GM11168 (cell line): ENCODE measurements around the gene UTP25.
"Not testable (repeated sequence)": the region's sequence is repeated elsewhere in the genome, so short reads cannot be mapped to it uniquely, and the experiment has no call there.

Experiments
- in situ Hi-C: fragments of 300-500 bp; cut with MboI; formaldehyde crosslinking; loops from one replicate; pipeline ENCODE4 v1.12.0; 2022; ENCODE audit warnings: low sequenced_read_pairs; ENCODE audit not compliant: unreplicated experiment

The UTP25 gene, protein sequence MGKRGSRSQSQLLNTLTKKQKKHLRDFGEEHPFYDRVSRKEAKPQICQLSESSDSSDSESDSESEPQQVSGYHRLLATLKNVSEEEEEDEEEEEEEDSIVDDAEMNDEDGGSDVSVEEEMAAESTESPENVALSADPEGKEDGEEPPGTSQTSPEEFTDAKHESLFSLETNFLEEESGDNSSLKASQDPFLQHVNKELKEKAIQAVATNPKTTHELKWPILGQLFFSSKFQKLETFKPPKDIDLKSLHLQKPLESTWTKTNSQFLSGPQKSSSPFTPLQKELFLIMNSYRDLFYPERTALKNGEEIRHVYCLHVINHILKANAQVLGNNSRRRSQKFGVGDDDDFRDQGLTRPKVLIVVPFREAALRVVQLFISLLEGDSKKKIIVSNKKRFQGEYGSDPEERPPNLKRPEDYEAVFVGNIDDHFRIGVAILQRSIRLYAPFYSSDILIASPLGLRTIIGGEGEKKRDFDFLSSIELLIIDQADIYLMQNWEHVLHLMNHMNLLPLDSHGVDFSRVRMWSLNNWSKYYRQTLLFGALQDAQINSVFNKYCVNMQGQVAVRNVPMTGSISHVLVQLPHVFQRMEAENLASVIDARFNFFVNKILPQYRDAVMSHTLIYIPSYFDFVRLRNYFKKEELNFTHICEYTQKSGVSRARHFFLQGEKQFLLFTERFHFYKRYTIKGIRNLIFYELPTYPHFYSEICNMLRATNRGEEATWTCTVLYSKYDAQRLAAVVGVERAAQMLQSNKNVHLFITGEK

GRCh38 chr1:209827384-209828262 is at the start of gene UTP25:
Gene UTP25, plus strand, starts transcription at chr1:209827972. Its CDS starts 92 bp downstream, at chr1:209828064.
- in situ Hi-C loops = no loop called here

DNA sequence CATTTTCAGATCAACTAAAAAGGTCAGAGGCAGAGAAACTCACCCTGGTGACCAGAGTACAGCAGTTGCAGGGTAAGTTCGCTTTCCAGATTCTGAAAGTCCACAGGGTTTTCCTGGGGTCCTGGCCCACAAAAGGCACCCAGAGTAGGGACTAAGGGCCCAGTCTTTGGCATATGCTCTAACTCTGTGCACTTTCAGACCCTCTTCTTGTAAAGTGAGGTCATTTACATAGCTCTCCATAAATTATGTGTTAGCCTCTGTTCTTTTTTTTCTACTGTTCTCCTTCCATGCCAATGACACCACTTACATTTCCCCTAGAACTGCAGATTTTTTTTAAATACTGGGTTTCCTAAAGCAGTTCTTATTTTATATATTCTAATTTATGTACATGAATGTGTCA is 49.7 kb upstream of the UTP25 start:
- in situ Hi-C loops = no loop called here

DNA sequence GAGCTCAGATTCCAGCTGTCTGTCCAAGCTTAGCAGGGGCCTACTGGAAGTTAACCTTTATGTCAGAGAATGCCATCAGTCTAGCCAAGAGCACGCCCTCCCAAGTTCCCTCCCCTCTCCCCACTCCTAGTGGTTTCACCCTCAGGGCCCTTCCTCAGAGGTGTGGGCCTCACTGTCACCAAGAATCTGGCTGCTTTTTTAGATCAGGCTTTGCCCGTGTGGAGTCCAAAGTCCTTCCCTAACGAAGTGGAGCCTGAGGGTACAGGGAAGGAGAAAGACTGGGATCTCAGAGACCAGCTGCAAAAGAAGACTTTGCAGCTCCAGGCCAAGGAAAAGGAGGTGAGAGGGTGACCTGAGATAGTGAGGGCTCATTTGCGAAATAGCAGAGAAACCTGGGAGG is 47.5 kb upstream of the UTP25 start:
- in situ Hi-C loops = no loop called here

- in situ Hi-C loops = no loop called here
Measured at GRCh38 chr1:209783386-209783785, 44.4 kb upstream of the UTP25 start.

DNA sequence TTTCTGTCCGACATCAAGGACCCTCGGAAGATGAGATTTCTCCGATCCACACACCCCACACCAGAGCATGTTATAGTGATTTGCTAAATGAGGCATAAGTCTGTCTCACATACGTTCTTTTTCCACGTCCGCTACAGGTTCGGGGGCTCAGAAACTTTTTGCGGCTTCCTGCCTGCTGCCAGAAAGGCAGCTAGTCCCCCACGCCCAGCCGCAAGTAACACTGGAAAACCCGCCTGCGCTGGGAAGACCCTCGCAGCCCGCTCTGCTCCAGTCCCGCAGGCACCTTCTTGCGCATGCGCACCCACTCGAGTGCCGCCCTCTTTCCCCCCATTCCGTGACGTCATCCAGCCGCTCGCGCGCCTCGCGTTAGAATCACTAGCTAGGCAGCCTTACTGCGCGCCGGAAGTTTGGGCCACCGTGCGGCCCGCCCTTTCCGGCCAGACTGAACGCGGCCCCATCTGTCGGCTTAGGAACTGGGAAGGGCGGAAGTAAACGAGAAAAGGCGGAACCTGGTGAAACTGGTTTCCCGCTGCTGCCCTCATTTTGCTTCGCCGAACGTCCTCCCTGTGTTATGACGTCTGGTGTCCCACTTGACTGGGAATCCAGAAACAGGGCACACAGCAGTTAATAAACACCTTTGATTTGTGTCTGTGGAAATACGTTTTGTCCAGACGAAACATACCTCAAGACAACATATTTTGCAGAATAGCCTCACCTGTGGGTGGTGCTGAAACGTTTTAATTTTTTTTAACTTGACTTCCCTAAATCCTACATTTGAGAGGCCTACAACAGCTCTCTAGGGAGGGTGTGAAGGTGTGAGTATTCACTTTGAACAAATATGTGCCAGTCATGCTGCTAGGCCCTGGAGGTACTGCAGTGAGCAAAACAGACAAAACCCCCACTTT is 43.3 kb upstream of the UTP25 start, which contains the start of gene C1orf74:
TSS of gene C1orf74 (minus strand) at position 295 of the 905 bp plus-strand sequence. CDS start 925 bp downstream, outside the sequence.
- in situ Hi-C loops = no loop called here

- in situ Hi-C loops = no loop called here
Measured at GRCh38 chr1:209785592-209785991, 42.2 kb upstream of the UTP25 start.

- in situ Hi-C loops = no loop called here
Measured at GRCh38 chr1:209786146-209786545, 41.6 kb upstream of the UTP25 start.

DNA sequence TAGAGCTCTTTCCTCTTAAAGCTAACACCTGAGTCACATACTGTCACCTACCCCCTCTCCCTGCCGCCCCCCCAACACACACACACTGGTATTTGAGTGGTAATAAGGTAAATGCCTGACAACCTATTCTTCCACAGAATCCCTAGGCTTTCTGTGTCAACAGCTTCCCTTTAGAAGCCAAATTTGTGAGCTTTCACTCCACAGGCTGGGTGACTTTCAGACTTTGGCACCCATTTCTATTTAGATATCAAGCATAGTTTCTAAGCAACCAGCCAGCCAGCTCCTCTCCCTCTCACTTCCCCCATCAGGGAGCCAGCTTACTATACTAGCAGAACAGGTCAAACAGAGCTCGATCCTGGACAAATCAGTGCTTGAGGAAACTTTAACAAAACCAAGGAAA is 40.2 kb upstream of the UTP25 start:
- in situ Hi-C loops = no loop called here

DNA sequence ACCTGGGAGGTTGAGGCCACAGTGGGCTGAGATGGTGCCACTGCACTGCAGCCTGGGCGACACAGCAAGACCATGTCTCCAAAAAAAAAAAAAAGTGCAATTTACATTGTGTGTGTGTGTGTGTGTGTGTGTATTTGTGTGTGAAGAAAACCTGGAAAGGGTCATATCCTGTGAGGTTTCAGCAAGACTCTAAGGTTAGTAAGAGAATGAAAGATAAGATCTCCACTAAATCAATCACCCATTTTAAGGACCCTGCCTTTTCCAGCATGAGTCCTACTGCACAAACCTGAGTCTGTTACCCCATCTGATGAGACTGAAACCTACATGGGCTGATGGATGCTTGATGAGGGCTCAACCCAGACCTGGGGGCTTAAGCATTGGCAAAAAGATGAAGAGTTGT is 38.5 kb upstream of the UTP25 start:
- in situ Hi-C loops = no loop called here

DNA sequence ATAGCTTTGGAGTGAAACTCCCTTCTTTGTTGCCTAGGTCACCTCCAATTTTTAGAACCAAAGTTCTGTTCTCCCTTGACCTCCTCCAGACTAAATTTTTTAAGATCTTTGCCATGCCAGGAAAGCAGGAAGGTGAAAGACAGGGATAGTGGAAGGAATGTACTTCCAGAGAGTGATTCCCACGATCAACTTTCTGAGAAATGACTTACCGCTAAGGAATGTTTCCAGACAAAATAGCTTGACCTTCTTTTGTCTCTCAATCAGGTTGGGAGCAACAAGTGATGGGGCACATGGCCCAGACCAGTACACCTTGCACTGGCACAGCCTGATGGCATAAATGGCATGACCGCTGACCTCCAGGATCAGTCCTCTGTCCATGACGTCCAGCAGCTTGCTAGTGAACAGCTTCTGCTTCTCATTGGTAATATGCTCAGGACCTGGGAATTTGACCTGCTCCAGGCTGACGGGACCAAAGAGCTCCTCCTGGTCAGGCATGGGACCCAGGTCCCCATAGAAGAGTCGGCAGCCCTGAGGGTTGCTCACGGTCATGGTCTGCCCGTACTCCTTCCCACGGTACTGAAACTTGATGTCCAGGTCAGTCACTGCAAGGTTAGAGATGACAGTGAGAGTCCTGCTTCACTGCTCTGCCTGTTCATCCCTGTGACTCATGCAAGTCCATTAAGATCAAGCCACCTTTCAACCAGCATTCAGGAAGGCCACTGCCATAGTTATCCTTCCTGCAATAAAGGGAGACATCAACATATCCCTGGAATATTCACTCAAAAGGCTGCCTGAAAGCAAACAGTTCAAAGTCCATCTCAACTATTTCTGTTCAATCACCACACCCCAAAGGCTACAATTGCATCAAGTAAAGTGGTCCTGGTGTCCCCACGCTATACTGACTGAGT is 37.2 kb upstream of the UTP25 start:
- in situ Hi-C loops = no loop called here

DNA sequence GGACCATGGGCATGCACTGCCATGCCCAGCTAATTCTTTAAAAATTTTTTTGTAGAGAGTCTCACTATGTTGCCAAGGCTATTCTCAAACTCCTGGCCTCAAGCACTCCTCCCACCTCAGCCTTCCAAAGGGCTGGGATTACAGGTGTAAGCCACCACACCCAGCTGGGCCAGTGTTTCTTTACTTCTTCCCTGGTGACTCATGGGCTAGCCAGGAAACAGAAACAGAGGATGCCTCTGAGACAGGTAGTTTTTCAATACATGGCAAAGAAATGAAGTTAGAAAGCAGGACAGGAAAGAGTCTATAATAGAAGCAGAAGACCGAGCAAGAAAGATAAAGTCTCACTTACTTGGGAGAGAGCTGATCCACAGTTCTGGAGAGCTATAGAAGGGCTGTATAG is 35.9 kb upstream of the UTP25 start:
- in situ Hi-C loops = no loop called here

DNA sequence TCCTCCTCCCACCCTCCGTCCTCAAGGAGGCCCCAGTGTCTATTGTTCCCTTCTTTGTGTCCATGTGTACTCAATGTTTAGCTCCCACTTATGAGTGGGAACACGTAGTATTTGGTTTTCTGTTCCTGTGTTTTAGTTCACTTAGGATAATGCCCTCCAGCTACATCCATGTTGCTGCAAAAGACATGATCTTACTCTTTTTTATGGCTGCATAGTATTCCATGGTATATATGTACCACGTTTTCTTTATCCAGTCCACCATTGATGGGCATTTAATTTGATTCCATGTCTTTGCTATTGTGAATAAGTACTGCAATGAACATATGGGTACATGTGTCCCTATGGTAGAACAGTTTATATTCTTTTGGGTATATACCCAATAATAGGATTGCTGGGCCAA is 34.1 kb upstream of the UTP25 start:
- in situ Hi-C loops = not testable (repeated sequence)

GRCh38 chr1:209797978-209798639 is 29.7 kb upstream of the UTP25 start:
- in situ Hi-C loops = no loop called here

DNA sequence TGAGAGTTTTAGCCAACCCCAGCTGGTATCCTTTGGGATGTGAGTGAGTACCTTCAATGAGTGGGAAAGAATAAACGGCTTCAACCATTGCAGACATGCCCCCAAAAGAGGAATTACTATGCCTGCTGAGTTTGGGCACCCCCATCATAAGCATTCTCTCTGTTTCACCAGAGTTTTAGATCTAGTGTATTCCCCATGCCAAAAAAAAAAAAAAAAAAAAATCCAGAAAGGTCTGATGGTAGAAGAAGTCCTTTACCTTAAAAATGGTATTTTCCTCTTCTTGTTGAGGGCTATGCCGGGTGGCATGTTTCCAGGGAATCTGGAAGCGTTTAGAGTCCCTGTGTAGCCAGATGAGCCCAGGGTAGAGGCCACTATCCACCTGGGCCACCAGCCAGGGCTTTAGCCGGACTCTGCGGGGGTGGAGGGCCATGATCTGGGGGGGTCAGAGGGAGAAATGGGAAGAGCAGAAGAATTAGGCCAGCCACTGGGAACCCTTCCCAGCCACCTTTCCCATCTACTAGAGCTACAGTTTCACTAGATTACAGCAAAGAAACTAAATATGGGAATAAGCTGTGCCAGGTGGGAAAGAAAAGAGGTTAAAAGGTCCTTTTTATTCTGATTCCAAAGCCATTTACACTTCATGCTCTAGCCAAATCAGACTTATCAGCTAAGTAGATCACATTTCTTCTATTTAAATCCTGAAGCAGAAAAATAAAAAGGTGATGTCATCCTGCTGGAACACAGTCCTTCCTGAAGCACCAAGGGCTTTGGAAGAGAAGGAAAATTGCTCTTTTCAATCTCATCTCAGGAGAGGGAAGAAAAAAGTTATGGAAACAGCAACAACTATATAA is 26.6 kb upstream of the UTP25 start:
- in situ Hi-C loops = no loop called here

- in situ Hi-C loops = no loop called here
Measured at GRCh38 chr1:209802117-209802779, 25.5 kb upstream of the UTP25 start.

DNA sequence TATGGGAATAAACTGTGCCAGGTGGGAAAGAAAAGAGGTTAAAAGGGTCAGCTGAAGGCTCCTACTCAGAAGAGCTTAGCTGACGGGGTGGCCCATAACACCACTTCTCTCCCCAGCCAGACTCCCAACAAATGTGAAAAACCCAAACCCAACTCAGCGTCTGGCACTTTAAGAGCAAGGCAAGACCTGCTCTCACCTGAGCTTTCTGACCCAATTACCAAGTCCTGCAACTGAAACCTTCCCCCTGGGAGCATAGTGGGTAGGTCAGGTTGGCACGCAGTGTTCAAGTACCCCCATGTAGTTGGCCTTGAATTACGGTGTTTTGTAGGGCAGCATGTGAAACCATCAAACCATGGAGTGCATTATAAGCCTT is 25.0 kb upstream of the UTP25 start:
- in situ Hi-C loops = no loop called here

GRCh38 chr1:209803568-209803967 is 24.2 kb upstream of the UTP25 start:
- in situ Hi-C loops = no loop called here
